ENCODE data around the gene TMSB4X.

- no peak for TF ChIP-seq SIN3A (IDR thresholded peaks at IDR 0.05; ENCODE audit: borderline replicate concordance, insufficient read depth, low read length)
- no peak for TF ChIP-seq TAF1 (IDR thresholded peaks at IDR 0.05; ENCODE audit: borderline replicate concordance, insufficient read depth, low read length)
- TF ChIP-seq REST (IDR thresholded peaks at IDR 0.05; ENCODE audit: insufficient read depth in 1 of 2, low read depth in 2 of 2, low read length in 2 of 2) = no peak
Observed at GRCh38 chrX:13022926-13023325, 48.0 kb downstream of the TMSB4X start.
